A549 (cell line): Measurements from ENCODE around the gene SPC24. TPM values are rescaled to one million over a fixed set of nuclear protein-coding genes. Genes with fewer than 3 reads are reported as not detected.
A peak's percentile ranks its signal among the peaks of the same experiment; 100 is the strongest.
"Not testable (repeated sequence)": the region's sequence is repeated elsewhere in the genome, so short reads cannot be mapped to it uniquely, and the experiment has no call there.

Experiments used
- ATAC-seq, 2 experiments: fragments of 200-7000 bp in 1 of 2; fragments of >200 bp in 1 of 2; cut with Nextera tagmentation in 1 of 2; cut with Tn5 transposase in 1 of 2; 3 replicates each; pipeline versions ENCODE4 v1.8.0 to v1.9.1; 2018 to 2020; ENCODE audit warnings: mild to moderate bottlenecking in 1 of 2, moderate library complexity in 1 of 2
- CTCF ChIA-PET: fragments of 300-600 bp; sonication (Branson Sonifier 250); formaldehyde crosslinking; extraction: SDS; loops from one replicate; lab custom pipeline; 2021; ENCODE audit warnings: antibody characterized with exemption, inconsistent platforms; lab: Yijun Ruan, JAX
- POLR2A ChIA-PET: fragments of 350-600 bp; formaldehyde crosslinking; extraction: SDS; loops from one replicate; lab custom pipeline; 2021; ENCODE audit warnings: antibody characterized with exemption, inconsistent platforms; lab: Yijun Ruan, JAX
- DNase-seq, 2 experiments: peaks; one replicate each; pipeline versions ENCODE4 v3.0.0 to v3.0.0-alpha.2; 2011 to 2016; ENCODE audit warnings: low read depth in 1 of 2, low spot score in 1 of 2
- FAIRE-seq: peaks from 2 replicates; lab custom pipeline; 2011; peaks lifted over from hg19 to GRCh38; lab: Jason Lieb, UNC
- H3K27ac ChIP-seq, 2 experiments: fragments of >200 bp; sonication (Bioruptor Twin); formaldehyde crosslinking; 3 replicates each; pipeline ENCODE4 v1.5.1; 2016 to 2017
- H3K4me1 ChIP-seq: fragments of >200 bp; sonication (Bioruptor Twin); formaldehyde crosslinking; 3 replicates; pipeline ENCODE4 v1.6.1; 2016
- H3K4me2 ChIP-seq: fragments of >200 bp; sonication (Bioruptor Twin); formaldehyde crosslinking; 3 replicates; pipeline ENCODE4 v1.6.1; 2016
- H3K4me3 ChIP-seq: fragments of >200 bp; sonication (Bioruptor Twin); formaldehyde crosslinking; 3 replicates; pipeline ENCODE4 v1.5.1; 2016
- H3K9me3 ChIP-seq: fragments of >200 bp; sonication (Bioruptor Twin); formaldehyde crosslinking; 3 replicates; pipeline ENCODE4 v1.6.1; 2016
- CEBPB ChIP-seq, 2 experiments: fragments of >200 bp in 1 of 2; sonication (Bioruptor Twin) in 1 of 2; formaldehyde crosslinking in 1 of 2; IDR thresholded peaks; 2 replicates each; pipeline ENCODE4 v1.6.1; 2012 to 2016
- EHF ChIP-seq: fragments of 250-450 bp; sonication (Bioruptor Pico); IDR thresholded peaks from 2 replicates; pipeline ENCODE4 v1.5.0; 2020; ENCODE audit warnings: mild to moderate bottlenecking
- ESRRA ChIP-seq: fragments of 150-350 bp; IDR thresholded peaks from 2 replicates; pipeline ENCODE4 v1.6.1; 2014; ENCODE audit warnings: mild to moderate bottlenecking, low read length, borderline replicate concordance
- GATA3 ChIP-seq: IDR thresholded peaks from 2 replicates; pipeline ENCODE4 v1.6.1; 2012; ENCODE audit warnings: borderline replicate concordance
- HOXA7 ChIP-seq: fragments of 250-450 bp; sonication (Bioruptor Pico); IDR thresholded peaks from 2 replicates; pipeline ENCODE4 v1.5.0; 2020; ENCODE audit warnings: mild to moderate bottlenecking, moderate library complexity
- HOXB13 ChIP-seq: fragments of 250-450 bp; sonication (Bioruptor Pico); IDR thresholded peaks from 2 replicates; pipeline ENCODE4 v1.5.0; 2020; ENCODE audit warnings: low read depth, mild to moderate bottlenecking, moderate library complexity
- KDM5A ChIP-seq: fragments of 200-600 bp; sonication (generic); IDR thresholded peaks from 2 replicates; pipeline ENCODE4 v1.6.1; 2016; ENCODE audit warnings: antibody characterized with exemption, mild to moderate bottlenecking
- PHF8 ChIP-seq: fragments of 200-600 bp; sonication (generic); IDR thresholded peaks from 2 replicates; pipeline ENCODE4 v1.6.1; 2016; ENCODE audit warnings: low read depth, mild to moderate bottlenecking, antibody characterized with exemption, moderate library complexity, borderline replicate concordance
- RAD21 ChIP-seq, 2 experiments: fragments of >200 bp in 1 of 2; sonication (Bioruptor Twin) in 1 of 2; formaldehyde crosslinking in 1 of 2; IDR thresholded peaks in 1 of 2; conservative IDR thresholded peaks in 1 of 2; 2 replicates in 1 of 2; 3 replicates in 1 of 2; pipeline ENCODE4 v1.6.1; 2012 to 2018; ENCODE audit warnings: inconsistent platforms in 1 of 2
- RARB ChIP-seq: fragments of 250-450 bp; sonication (Bioruptor Pico); IDR thresholded peaks from 2 replicates; pipeline ENCODE4 v1.8.0; 2021; ENCODE audit warnings: mild to moderate bottlenecking, moderate library complexity
- SMC3 ChIP-seq: fragments of >200 bp; sonication (Bioruptor Twin); formaldehyde crosslinking; IDR thresholded peaks from 3 replicates; pipeline ENCODE4 v1.6.1; 2018; ENCODE audit warnings: inconsistent platforms
- TFCP2L1 ChIP-seq: fragments of 250-450 bp; sonication (Bioruptor Pico); IDR thresholded peaks from 2 replicates; pipeline ENCODE4 v1.5.0; 2021; ENCODE audit warnings: mild to moderate bottlenecking
- ZSCAN20 ChIP-seq: fragments of 250-450 bp; sonication (Bioruptor Pico); IDR thresholded peaks from 2 replicates; pipeline ENCODE4 v1.8.0; 2022; ENCODE audit warnings: mild to moderate bottlenecking, moderate library complexity
- WGBS: methylation state at CpG from one replicate; pipeline ENCODE4 v1.1.6; 2017; ENCODE audit errors: missing lambda C conversion rate; 5-methylcytosine and 5-hydroxymethylcytosine counted together
- polyA plus RNA-seq, 4 experiments: library from polyadenylated mRNA; depleted of rRNA in 3 of 4; stranded (reverse); fragments of >200 nt; fragmentation: RNase III in 1 of 4; extraction: RNeasy Plus Mini Kit Qiagen cat#74134 plus additional on column Dnase treatment in 1 of 4; gene quantifications; 2 replicates in 3 of 4; 3 replicates in 1 of 4; pipeline ENCODE4 v1.2.3, GENCODE V29; 2011 to 2017
- TF ChIP-seq, protein P1 (sequence below): fragments of 150-350 bp; IDR thresholded peaks from 2 replicates; pipeline ENCODE4 v1.6.1; 2014; ENCODE audit warnings: low read depth, mild to moderate bottlenecking, low read length
- TF ChIP-seq, protein P2 (sequence below): IDR thresholded peaks from 2 replicates; pipeline ENCODE4 v1.6.1; 2012
- TF ChIP-seq, protein P3 (sequence below): fragments of 250-450 bp; sonication (Bioruptor Pico); IDR thresholded peaks from 2 replicates; pipeline ENCODE4 v1.5.0; 2020; ENCODE audit warnings: low read depth, mild to moderate bottlenecking, moderate library complexity

SPC24 gene
- polyA plus RNA-seq, 2 of the 4 experiments (the other 2 are of a cell fraction) = 16.5 to 22.2 TPM

DNA sequence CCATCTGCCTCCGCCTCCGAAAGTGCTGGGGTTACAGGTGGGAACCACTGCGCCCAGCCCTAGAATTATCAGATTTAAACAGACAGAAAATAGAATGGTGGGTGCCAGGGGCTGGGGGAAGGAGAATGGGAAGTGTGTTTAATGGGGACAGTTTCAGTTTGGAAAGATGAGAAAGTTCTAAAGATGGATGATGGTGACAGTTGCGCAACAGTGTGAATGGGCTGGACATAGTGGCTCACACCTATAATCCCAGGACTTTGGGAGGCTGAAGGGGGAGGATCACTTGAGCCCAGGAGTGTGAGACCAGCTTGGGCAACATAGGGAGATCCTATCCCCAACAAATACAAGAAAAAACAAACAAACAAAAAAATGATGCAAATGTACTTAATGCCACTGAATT is 25.9 kb upstream of the SPC24 start:
- no peak for FAIRE-seq
- CTCF ChIA-PET = no interaction called here
- Histone ChIP-seq H3K9me3 (0 out of 3 replicates have a peak, but pooled peaks cover 3% of the 10 kb centered on the region), H3K27ac (no peak overlapping the region), H3K4me1 (no peaks in the 10 kb centered on the region), H3K4me3 (no peak overlapping the region), H3K4me2 (no peak overlapping the region)
- ATAC-seq = no peak
- WGBS = 97% methylated on average over 4 of the region's 4 CpGs
- POLR2A ChIA-PET = no interaction called here
- DNase-seq = no peak
- no peak for TF ChIP-seq GATA3
- peak; percentile 86 to 92 for TF ChIP-seq CEBPB (IDR thresholded peaks at IDR 0.05)
- TF ChIP-seq, all 56 proteins: peak for 1

DNA sequence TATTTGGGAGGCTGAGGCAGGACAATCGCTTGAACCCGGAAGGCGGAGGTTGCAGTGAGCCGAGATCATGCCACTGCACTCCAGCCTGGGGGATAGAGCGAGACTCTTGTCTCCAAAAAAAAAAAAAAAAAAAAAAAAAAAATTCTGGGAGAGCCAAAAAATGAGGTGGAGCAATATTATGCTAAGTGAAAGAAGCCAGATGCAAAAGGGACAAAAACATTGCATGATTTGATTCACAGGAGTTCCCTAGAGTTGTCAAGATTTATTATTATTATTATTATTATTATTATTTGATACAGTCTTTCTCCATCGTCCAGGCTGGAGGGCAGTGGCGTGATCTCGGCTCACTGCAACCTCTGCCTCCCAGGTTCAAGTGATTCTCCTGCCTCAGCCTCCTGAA is 25.4 kb upstream of the SPC24 start:
- H3K4me3 ChIP-seq, H3K4me1 ChIP-seq, CTCF ChIA-PET, POLR2A ChIA-PET, DNase-seq, H3K9me3 ChIP-seq, FAIRE-seq, H3K4me2 ChIP-seq, H3K27ac ChIP-seq, ATAC-seq: not testable (repeated sequence)
- WGBS = over 99% methylated on average over 7 of the region's 8 CpGs

DNA sequence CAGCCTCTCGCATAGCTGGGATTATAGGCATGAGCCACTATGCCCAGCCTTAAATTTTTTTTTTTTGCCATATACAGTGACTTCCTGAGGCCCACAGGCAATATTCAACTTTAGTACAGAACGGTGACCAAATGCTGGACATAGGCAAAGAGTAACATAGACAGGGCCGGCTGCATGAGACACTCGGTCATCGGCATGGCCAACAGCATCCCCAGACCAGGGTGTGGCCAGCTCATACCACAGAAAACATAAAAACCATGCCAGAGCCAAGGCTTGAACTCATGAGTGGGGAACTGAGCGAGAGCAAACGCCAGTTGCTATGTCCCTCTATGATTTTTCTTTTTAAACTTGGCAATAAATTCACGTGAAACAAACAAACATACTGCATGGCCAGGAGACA is 24.8 kb upstream of the SPC24 start:
- FAIRE-seq = no peak
- CTCF ChIA-PET = no interaction called here
- Histone ChIP-seq H3K4me1 (no peaks in the 10 kb centered on the region), H3K4me3 (no peak overlapping the region), H3K9me3 (0 out of 3 replicates have a peak, but pooled peaks cover 3% of the 10 kb centered on the region), H3K27ac (no peak overlapping the region), H3K4me2 (no peak overlapping the region)
- ATAC-seq = no peak
- DNase-seq = no peak
- TF ChIP-seq PHF8 (no peak), TFCP2L1 (CRISPR knock-in tag) (no peak), RARB (CRISPR knock-in tag) (no peak)
- WGBS = 92% methylated on average over 8 of the region's 8 CpGs
- POLR2A ChIA-PET = no interaction called here

DNA sequence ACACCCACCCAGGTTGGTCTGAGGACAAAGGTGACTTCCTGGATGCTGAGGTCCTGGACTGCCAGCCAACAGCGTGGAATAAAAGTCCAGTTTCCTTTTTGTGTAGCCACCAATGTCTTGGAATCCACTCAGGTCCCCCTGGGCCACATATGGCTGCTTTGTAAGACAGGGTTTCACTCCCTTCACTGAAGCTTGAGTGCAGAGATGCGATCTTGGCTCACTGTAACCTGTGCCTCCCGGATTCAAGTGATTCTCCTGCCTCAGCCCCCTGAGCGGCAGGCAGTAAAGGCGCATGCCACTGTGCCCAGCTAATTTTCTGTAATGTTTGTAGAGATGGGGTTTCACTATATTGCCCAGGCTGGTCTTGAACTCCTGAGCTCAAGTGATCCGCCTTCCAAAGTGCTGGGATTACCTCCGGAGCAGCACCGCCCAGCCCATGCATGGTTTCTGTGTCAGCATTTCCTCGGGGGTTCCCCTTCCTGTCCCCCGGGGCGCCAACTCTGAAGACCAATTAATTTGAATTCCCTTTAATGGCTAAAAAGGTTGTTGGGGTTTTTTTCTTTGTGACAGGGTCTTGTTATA is 24.2 kb upstream of the SPC24 start:
- no peak overlapping the region for H3K4me2 ChIP-seq
- no peak for ATAC-seq
- CTCF ChIA-PET = no interaction called here
- DNase-seq = no peak
- POLR2A ChIA-PET = no interaction called here
- H3K4me1 ChIP-seq = no peaks in the 10 kb centered on the region
- WGBS = 89% methylated on average over 11 of the region's 11 CpGs
- no peak for FAIRE-seq
- 0 out of 6 replicates have a peak overlapping the region, but pooled peaks of 1 of the 2 experiments have one; percentile 26 for H3K27ac ChIP-seq
- no peak overlapping the region for H3K4me3 ChIP-seq
- H3K9me3 ChIP-seq = 0 out of 3 replicates have a peak, but pooled peaks cover 3% of the 10 kb centered on the region
- TF ChIP-seq ZSCAN20 (CRISPR knock-in tag) (no peak), EHF (CRISPR knock-in tag) (no peak), ESRRA (no peak), SMC3 (no peak), HOXB13 (CRISPR knock-in tag) (no peak), KDM5A (no peak), RAD21 (conservative IDR thresholded peaks at IDR 0.05 in 1 of 2, IDR thresholded peaks at IDR 0.05 in 1 of 2) (no peak), HOXA7 (CRISPR knock-in tag) (no peak), GATA3 (no peak)
- TF ChIP-seq, protein P1, sequence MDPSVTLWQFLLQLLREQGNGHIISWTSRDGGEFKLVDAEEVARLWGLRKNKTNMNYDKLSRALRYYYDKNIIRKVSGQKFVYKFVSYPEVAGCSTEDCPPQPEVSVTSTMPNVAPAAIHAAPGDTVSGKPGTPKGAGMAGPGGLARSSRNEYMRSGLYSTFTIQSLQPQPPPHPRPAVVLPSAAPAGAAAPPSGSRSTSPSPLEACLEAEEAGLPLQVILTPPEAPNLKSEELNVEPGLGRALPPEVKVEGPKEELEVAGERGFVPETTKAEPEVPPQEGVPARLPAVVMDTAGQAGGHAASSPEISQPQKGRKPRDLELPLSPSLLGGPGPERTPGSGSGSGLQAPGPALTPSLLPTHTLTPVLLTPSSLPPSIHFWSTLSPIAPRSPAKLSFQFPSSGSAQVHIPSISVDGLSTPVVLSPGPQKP = no peak
- TF ChIP-seq, protein P2, sequence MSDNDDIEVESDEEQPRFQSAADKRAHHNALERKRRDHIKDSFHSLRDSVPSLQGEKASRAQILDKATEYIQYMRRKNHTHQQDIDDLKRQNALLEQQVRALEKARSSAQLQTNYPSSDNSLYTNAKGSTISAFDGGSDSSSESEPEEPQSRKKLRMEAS = no peak
- TF ChIP-seq, protein P3, sequence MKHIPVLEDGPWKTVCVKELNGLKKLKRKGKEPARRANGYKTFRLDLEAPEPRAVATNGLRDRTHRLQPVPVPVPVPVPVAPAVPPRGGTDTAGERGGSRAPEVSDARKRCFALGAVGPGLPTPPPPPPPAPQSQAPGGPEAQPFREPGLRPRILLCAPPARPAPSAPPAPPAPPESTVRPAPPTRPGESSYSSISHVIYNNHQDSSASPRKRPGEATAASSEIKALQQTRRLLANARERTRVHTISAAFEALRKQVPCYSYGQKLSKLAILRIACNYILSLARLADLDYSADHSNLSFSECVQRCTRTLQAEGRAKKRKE (CRISPR knock-in tag) = no peak

DNA sequence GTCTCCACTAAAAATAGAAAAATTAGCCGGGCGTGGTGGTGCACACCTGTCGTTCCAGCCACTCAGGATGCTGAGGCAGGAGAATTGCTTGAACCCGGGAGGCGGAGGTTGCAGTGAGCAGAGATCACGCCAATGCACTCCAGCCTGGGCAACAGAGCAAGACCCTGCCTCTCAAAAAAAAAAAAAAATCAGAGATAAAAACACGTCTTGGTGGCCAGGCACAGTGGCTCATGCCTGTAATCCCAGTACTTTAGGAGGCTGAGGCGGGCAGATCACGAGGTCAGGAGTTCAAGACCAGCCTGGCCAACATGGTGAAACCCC is 23.5 kb upstream of the SPC24 start:
- H3K4me3 ChIP-seq, DNase-seq, ATAC-seq, FAIRE-seq, H3K4me2 ChIP-seq, H3K4me1 ChIP-seq, POLR2A ChIA-PET, H3K9me3 ChIP-seq, CTCF ChIA-PET, H3K27ac ChIP-seq: not testable (repeated sequence)
- WGBS = 94% methylated on average over 9 of the region's 9 CpGs
